KMS-11 (cell line): ENCODE data around the gene BCL2L12.

Experiments
- H2AFZ ChIP-seq: fragments of 200-600 bp; sonication (generic); 2 replicates; pipeline ENCODE4 v1.6.1; 2016; ENCODE audit warnings: antibody characterized with exemption, mixed run types, low read depth
- H3K27ac ChIP-seq: fragments of 200-600 bp; sonication (generic); 2 replicates; pipeline ENCODE4 v1.6.1; 2016; ENCODE audit warnings: mild to moderate bottlenecking, mixed run types
- H3K27me3 ChIP-seq: fragments of 200-600 bp; sonication (generic); 2 replicates; pipeline ENCODE4 v1.6.1; 2017; ENCODE audit warnings: mild to moderate bottlenecking, low read depth, mixed run types, moderate library complexity; ENCODE audit not compliant: insufficient read depth
- H3K36me3 ChIP-seq: fragments of 200-600 bp; sonication (generic); 2 replicates; pipeline ENCODE4 v1.6.1; 2017; ENCODE audit warnings: mild to moderate bottlenecking, mixed run types; ENCODE audit not compliant: insufficient read depth
- H3K4me1 ChIP-seq: fragments of 200-600 bp; sonication (generic); 2 replicates; pipeline ENCODE4 v1.6.1; 2016; ENCODE audit warnings: mild to moderate bottlenecking, low read depth, mixed run types; ENCODE audit not compliant: poor library complexity, severe bottlenecking
- H3K4me2 ChIP-seq: fragments of 200-600 bp; sonication (generic); 2 replicates; pipeline ENCODE4 v1.7.0; 2016; ENCODE audit warnings: mild to moderate bottlenecking, mixed run types
- H3K4me3 ChIP-seq: fragments of 200-600 bp; sonication (generic); IDR thresholded peaks from 2 replicates; pipeline ENCODE4 v1.6.1; 2017; ENCODE audit warnings: low read depth, low read length, mixed read lengths; ENCODE audit not compliant: insufficient read depth
- H3K79me2 ChIP-seq: fragments of 200-600 bp; sonication (generic); 2 replicates; pipeline ENCODE4 v1.6.1; 2016; ENCODE audit warnings: low read depth, mixed run types; ENCODE audit not compliant: insufficient read depth
- H3K9ac ChIP-seq: fragments of 200-600 bp; sonication (generic); 2 replicates; pipeline ENCODE4 v1.6.1; 2016; ENCODE audit warnings: mild to moderate bottlenecking, mixed run types
- H4K20me1 ChIP-seq: fragments of 200-600 bp; sonication (generic); 2 replicates; pipeline ENCODE4 v1.6.1; 2016; ENCODE audit warnings: mild to moderate bottlenecking, mixed run types; ENCODE audit not compliant: insufficient read depth
- TF ChIP-seq, protein P1 (sequence below): fragments of 200-600 bp; sonication (generic); conservative IDR thresholded peaks from 2 replicates; pipeline ENCODE4 v1.6.1; 2017; ENCODE audit warnings: low read depth, mild to moderate bottlenecking, antibody characterized with exemption, low read length, moderate library complexity, mixed read lengths

Gene BCL2L12

GRCh38 chr19:49683814-49684250 lies 18.1 kb downstream of the BCL2L12 start:
- Histone ChIP-seq H3K36me3 (peaks cover 9% of the 10 kb centered on the region; the same call in 1 of the 2 replicates), H3K27me3 (no peaks in the 10 kb centered on the region), H3K4me3 (no peak overlapping the region), H3K9ac (no peak overlapping the region), H3K79me2 (peaks cover 44% of the 10 kb centered on the region), H4K20me1 (peaks cover 10% of the 10 kb centered on the region; the same call in 1 of the 2 replicates), H3K4me1 (peaks cover 29% of the 10 kb centered on the region), H3K27ac (no peak overlapping the region), H3K4me2 (no peak overlapping the region), H2AFZ (no peak overlapping the region)
- TF ChIP-seq, protein P1, sequence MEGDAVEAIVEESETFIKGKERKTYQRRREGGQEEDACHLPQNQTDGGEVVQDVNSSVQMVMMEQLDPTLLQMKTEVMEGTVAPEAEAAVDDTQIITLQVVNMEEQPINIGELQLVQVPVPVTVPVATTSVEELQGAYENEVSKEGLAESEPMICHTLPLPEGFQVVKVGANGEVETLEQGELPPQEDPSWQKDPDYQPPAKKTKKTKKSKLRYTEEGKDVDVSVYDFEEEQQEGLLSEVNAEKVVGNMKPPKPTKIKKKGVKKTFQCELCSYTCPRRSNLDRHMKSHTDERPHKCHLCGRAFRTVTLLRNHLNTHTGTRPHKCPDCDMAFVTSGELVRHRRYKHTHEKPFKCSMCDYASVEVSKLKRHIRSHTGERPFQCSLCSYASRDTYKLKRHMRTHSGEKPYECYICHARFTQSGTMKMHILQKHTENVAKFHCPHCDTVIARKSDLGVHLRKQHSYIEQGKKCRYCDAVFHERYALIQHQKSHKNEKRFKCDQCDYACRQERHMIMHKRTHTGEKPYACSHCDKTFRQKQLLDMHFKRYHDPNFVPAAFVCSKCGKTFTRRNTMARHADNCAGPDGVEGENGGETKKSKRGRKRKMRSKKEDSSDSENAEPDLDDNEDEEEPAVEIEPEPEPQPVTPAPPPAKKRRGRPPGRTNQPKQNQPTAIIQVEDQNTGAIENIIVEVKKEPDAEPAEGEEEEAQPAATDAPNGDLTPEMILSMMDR: no peak

- Histone ChIP-seq H3K36me3 (peaks cover 9% of the 10 kb centered on the region; the same call in 1 of the 2 replicates), H3K4me1 (peaks cover 23% of the 10 kb centered on the region), H3K9ac (no peak overlapping the region), H3K4me2 (no peak overlapping the region), H2AFZ (no peak overlapping the region), H3K79me2 (peaks cover 38% of the 10 kb centered on the region), H3K27me3 (no peaks in the 10 kb centered on the region), H3K4me3 (no peak overlapping the region), H3K27ac (no peak overlapping the region), H4K20me1 (peaks cover 10% of the 10 kb centered on the region; the same call in 1 of the 2 replicates)
- TF ChIP-seq, protein P1: peak; percentile 39
These were observed 18.7 kb downstream of the BCL2L12 start for GRCh38 chr19:49684251-49684982.

GRCh38 chr19:49684983-49685553 lies 19.3 kb downstream of the BCL2L12 start:
- no peak overlapping the region for H3K9ac ChIP-seq
- TF ChIP-seq, protein P1: no peak
- no peak overlapping the region for H3K4me2 ChIP-seq
- H3K27ac ChIP-seq: no peak overlapping the region
- H3K27me3 ChIP-seq: no peaks in the 10 kb centered on the region
- H4K20me1 ChIP-seq: peaks cover 10% of the 10 kb centered on the region; the same call in 1 of the 2 replicates
- peaks cover 9% of the 10 kb centered on the region; the same call in 1 of the 2 replicates for H3K36me3 ChIP-seq
- no peak overlapping the region for H2AFZ ChIP-seq
- peaks cover 31% of the 10 kb centered on the region for H3K79me2 ChIP-seq
- no peak overlapping the region for H3K4me3 ChIP-seq
- peaks cover 17% of the 10 kb centered on the region for H3K4me1 ChIP-seq

DNA sequence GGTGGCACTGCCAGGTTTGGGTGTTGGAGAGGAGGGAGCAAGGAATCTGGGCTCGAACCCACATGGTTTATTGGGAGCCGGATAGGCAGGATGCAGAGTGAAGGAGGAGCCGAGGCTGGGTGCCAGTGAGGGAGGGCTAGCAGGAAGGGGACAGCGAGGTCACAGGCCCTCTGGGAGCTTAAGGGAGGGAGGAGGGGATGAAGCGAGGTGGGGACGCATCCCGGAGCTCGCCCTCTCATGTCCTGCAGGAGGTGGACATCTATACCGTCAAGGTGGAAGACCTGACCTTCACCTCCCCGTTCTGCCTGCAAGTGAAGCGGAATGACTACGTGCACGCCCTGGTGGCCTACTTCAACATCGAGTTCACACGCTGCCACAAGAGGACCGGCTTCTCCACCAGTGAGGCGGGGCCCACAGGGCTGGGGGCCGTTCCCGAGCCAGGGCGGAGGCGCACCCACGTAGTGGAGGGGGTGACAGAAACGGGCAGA lies 20.2 kb downstream of the BCL2L12 start:
- H3K79me2 ChIP-seq: peaks cover 23% of the 10 kb centered on the region
- no peak overlapping the region for H3K4me3 ChIP-seq
- no peak overlapping the region for H3K4me2 ChIP-seq
- H3K36me3 ChIP-seq: peaks cover 9% of the 10 kb centered on the region; the same call in 1 of the 2 replicates
- no peak overlapping the region for H3K9ac ChIP-seq
- peaks cover 6% of the 10 kb centered on the region; the same call in 1 of the 2 replicates for H4K20me1 ChIP-seq
- TF ChIP-seq, protein P1: no peak
- H3K27me3 ChIP-seq: no peaks in the 10 kb centered on the region
- no peak overlapping the region for H2AFZ ChIP-seq
- H3K4me1 ChIP-seq: peaks cover 8% of the 10 kb centered on the region
- H3K27ac ChIP-seq: no peak overlapping the region
